Endothelial cell of umbilical vein (primary cell): ENCODE data around the gene SH3PXD2A. TPM values are rescaled to one million over a fixed set of nuclear protein-coding genes. Genes with fewer than 3 reads are reported as not detected.

Source experiments
- BruUV-seq: library from RNA; stranded (reverse); fragments of 400-500 nt; replicated peaks from 2 replicates; lab custom pipeline; 2021; lab: Mats Ljungman, UMichigan
- CTCF ChIA-PET: fragments of 300-600, 350-600 bp; sonication (Branson Sonifier 250); formaldehyde crosslinking; loops from one replicate; lab custom pipeline; 2021; ENCODE audit warnings: antibody characterized with exemption, inconsistent platforms; lab: Charles Lee
- POLR2A ChIA-PET: fragments of 300-600, 350-600 bp; sonication (Branson Sonifier 250); formaldehyde crosslinking; loops from one replicate; lab custom pipeline; 2021; ENCODE audit warnings: antibody characterized with exemption, inconsistent platforms; lab: Charles Lee
- DNase-seq: peaks from one replicate; pipeline ENCODE4 v3.0.0-alpha.2; 2011; ENCODE audit warnings: low read depth, low spot score
- FAIRE-seq: peaks from 2 replicates; lab custom pipeline; 2011; peaks lifted over from hg19 to GRCh38; lab: Jason Lieb, UNC
- H2AFZ ChIP-seq: 2 replicates; pipeline ENCODE4 v1.6.0; 2012; ENCODE audit warnings: low read depth, low read length, control low read depth, inconsistent platforms
- H3K27ac ChIP-seq: 2 replicates; pipeline ENCODE4 v1.5.1; 2011; ENCODE audit warnings: low read depth, mild to moderate bottlenecking, control low read depth, low read length, moderate library complexity; ENCODE audit not compliant: insufficient read depth
- H3K27me3 ChIP-seq, 2 experiments: 2 replicates each; pipeline versions ENCODE4 v1.6.0 to v1.6.1; 2011; ENCODE audit warnings: low read length in 2 of 2, mixed read lengths in 1 of 2; ENCODE audit not compliant: control insufficient read depth in 2 of 2, insufficient read depth in 2 of 2
- H3K36me3 ChIP-seq, 2 experiments: 2 replicates in 1 of 2; 3 replicates in 1 of 2; pipeline ENCODE4 v1.5.1; 2011; ENCODE audit warnings: low read length in 2 of 2, mild to moderate bottlenecking in 1 of 2, moderate library complexity in 1 of 2; ENCODE audit not compliant: control insufficient read depth in 2 of 2, insufficient read depth in 2 of 2; ENCODE audit errors: extremely low read depth in 1 of 2
- H3K4me1 ChIP-seq: 3 replicates; pipeline ENCODE4 v1.5.1; 2011; ENCODE audit warnings: mild to moderate bottlenecking, low read length; ENCODE audit not compliant: control insufficient read depth, insufficient read depth; ENCODE audit errors: extremely low read depth
- H3K4me2 ChIP-seq: 2 replicates; pipeline ENCODE4 v1.6.1; 2011; ENCODE audit warnings: low read length, control low read depth, mixed read lengths; ENCODE audit not compliant: insufficient read depth
- H3K4me3 ChIP-seq, 3 experiments: fragments of 200-600 bp in 1 of 3; sonication (generic), shearing (Covaris generic) in 1 of 3; replicated peaks in 1 of 3; 2 replicates each; pipeline ENCODE4 v1.5.1; 2011 to 2016; ENCODE audit warnings: control low read depth in 3 of 3, low read length in 3 of 3, mild to moderate bottlenecking in 2 of 3, inconsistent platforms in 1 of 3, low read depth in 1 of 3, moderate library complexity in 1 of 3; ENCODE audit not compliant: insufficient read depth in 1 of 3
- H3K79me2 ChIP-seq: 2 replicates; pipeline ENCODE4 v1.6.0; 2012; ENCODE audit warnings: low read length, inconsistent platforms; ENCODE audit not compliant: control insufficient read depth, insufficient read depth
- H3K9ac ChIP-seq: replicated peaks from 2 replicates; pipeline ENCODE3; 2011; ENCODE audit warnings: low read length, control low read depth; ENCODE audit not compliant: insufficient read depth; ENCODE audit errors: extremely low read depth
- H3K9me1 ChIP-seq: replicated peaks from 3 replicates; pipeline ENCODE4 v1.6.0; 2011; ENCODE audit warnings: mild to moderate bottlenecking, low read length; ENCODE audit not compliant: control insufficient read depth, insufficient read depth; ENCODE audit errors: extremely low read depth
- H3K9me3 ChIP-seq: replicated peaks from 2 replicates; pipeline ENCODE4 v1.5.1; 2012; ENCODE audit warnings: low read length, inconsistent platforms; ENCODE audit not compliant: control insufficient read depth, insufficient read depth
- H4K20me1 ChIP-seq: replicated peaks from 2 replicates; pipeline ENCODE3; 2011; ENCODE audit warnings: mild to moderate bottlenecking, low read length; ENCODE audit not compliant: control insufficient read depth, insufficient read depth; ENCODE audit errors: extremely low read depth
- CTCF ChIP-seq, 2 donors: IDR thresholded peaks; 1 replicate in 1 of 2; 2 replicates in 1 of 2; pipeline ENCODE4 v1.5.1; 2011; ENCODE audit warnings: low read length in 2 of 2, mild to moderate bottlenecking in 2 of 2, moderate library complexity in 2 of 2, control low read depth in 1 of 2, inconsistent platforms in 1 of 2, low read depth in 1 of 2; ENCODE audit not compliant: insufficient read depth in 1 of 2; ENCODE audit errors: extremely low read depth in 1 of 2
- EZH2 ChIP-seq: IDR thresholded peaks from 2 replicates; pipeline ENCODE4 v1.6.1; 2012; ENCODE audit warnings: borderline replicate concordance, low read depth, mild to moderate bottlenecking, moderate library complexity, low read length, inconsistent platforms; ENCODE audit not compliant: severe bottlenecking
- FOS ChIP-seq: IDR thresholded peaks from 2 replicates; pipeline ENCODE4 v1.6.1; 2011; ENCODE audit warnings: mild to moderate bottlenecking, low read length, moderate library complexity, borderline replicate concordance; ENCODE audit not compliant: insufficient read depth
- GATA2 ChIP-seq: IDR thresholded peaks from 2 replicates; pipeline ENCODE4 v1.7.0; 2011; ENCODE audit warnings: low read depth, mild to moderate bottlenecking, moderate library complexity, mixed read lengths, low read length; ENCODE audit not compliant: insufficient read length, insufficient read depth
- JUN ChIP-seq: IDR thresholded peaks from 2 replicates; pipeline ENCODE4 v1.6.1; 2011; ENCODE audit warnings: borderline replicate concordance, low read depth; ENCODE audit not compliant: insufficient read length, insufficient read depth
- MYC ChIP-seq: IDR thresholded peaks from one replicate; pipeline ENCODE4 v1.6.1; 2011; ENCODE audit warnings: mild to moderate bottlenecking, low read depth, low read length
- POLR2A ChIP-seq: IDR thresholded peaks from 2 replicates; pipeline ENCODE4 v1.6.1; 2012; ENCODE audit warnings: low read depth, mild to moderate bottlenecking, control low read depth, low read length
- POLR2AphosphoS5 ChIP-seq: IDR thresholded peaks from 2 replicates; pipeline ENCODE4 v1.6.1; 2012; ENCODE audit warnings: low read depth, mild to moderate bottlenecking, control low read depth, low read length, moderate library complexity; ENCODE audit not compliant: insufficient read depth
- dilution Hi-C: fragments of 300-500 bp; cut with MboI; formaldehyde crosslinking; loops from one replicate; pipeline ENCODE4 v1.15.0; 2019; ENCODE audit warnings: low sequenced_read_pairs; ENCODE audit not compliant: extremely low pct_ligation_motif_present
- intact Hi-C: fragments of 100-400 bp; cut with micrococcal nuclease; formaldehyde crosslinking; loops from one replicate; pipeline ENCODE4 v1.10.0; 2022
- polyA plus RNA-seq, 4 experiments: library from polyadenylated mRNA; depleted of rRNA in 3 of 4; stranded (reverse) in 3 of 4; unstranded in 1 of 4; fragments of >200 nt; gene quantifications; 2 replicates each; pipeline versions ENCODE4 v1.2.1 to v1.2.3, GENCODE V29; 2011 to 2012; ENCODE audit warnings: missing spikeins in 1 of 4
- total RNA-seq: library from RNA; stranded (reverse); gene quantifications from 2 replicates; pipeline ENCODE4 v1.2.3, GENCODE V29; 2021
- TF ChIP-seq, protein P1 (sequence below): IDR thresholded peaks from 2 replicates; pipeline ENCODE4 v1.6.1; 2011; ENCODE audit not compliant: insufficient read depth, insufficient read length

SH3PXD2A gene
- total and polyA plus RNA-seq, 2 donors (not counting 3 experiments of a cell fraction or from before 2014, with no cell fraction given): 1.4 to 5.1 TPM

GRCh38 chr10:103812432-103812831, 42.9 kb downstream of the SH3PXD2A start:
- CTCF ChIA-PET: interaction anchor here (0.6 to 5.2 kb wide), 11 partner anchors 9 to 248 kb away, joined by 3 to 39 read pairs (median 4); partner anchors contain the start of gene SH3PXD2A
- dilution Hi-C loops: no loop called here
- DNase-seq (peak; percentile 92), FAIRE-seq (peak; percentile 94)
- peaks cover 2% of the 10 kb centered on the region for H3K79me2 ChIP-seq
- H3K36me3 ChIP-seq: no peaks in the 10 kb centered on the region
- H3K4me3 ChIP-seq: no peak overlapping the region
- H3K4me1 ChIP-seq: peaks cover 30% of the 10 kb centered on the region
- H3K27ac ChIP-seq: peak overlapping the region; percentile 75
- H4K20me1 ChIP-seq: no peaks in the 10 kb centered on the region
- no peak overlapping the region for H3K9ac ChIP-seq
- no peak overlapping the region for H2AFZ ChIP-seq
- intact Hi-C loops: loop anchor here (1.0 to 2.0 kb wide), 3 partner anchors 32 to 99 kb away; partner anchors contain the start of gene SH3PXD2A
- no peaks in the 10 kb centered on the region for H3K9me1 ChIP-seq
- POLR2A ChIA-PET: interaction anchor here (1.1 kb wide), 1 partner anchor 48 kb away, joined by 5 read pairs; no protein-coding TSS in a partner anchor
- H3K9me3 ChIP-seq: no peaks in the 10 kb centered on the region
- BruUV-seq: no TSS peak
- TF ChIP-seq POLR2A (peak; percentile 62), EZH2 (no peak), GATA2 (peak; percentile 74), MYC (peak; percentile 14), POLR2AphosphoS5 (peak; percentile 95), CTCF (IDR thresholded peaks at IDR 0.05; ENCODE audit: extremely low read depth in 1 of 2, insufficient read depth in 1 of 2, low read depth in 1 of 2, low read length in 2 of 2) (no peak), FOS (peak; percentile 88), JUN (peak; percentile 60)
- TF ChIP-seq, protein P1, sequence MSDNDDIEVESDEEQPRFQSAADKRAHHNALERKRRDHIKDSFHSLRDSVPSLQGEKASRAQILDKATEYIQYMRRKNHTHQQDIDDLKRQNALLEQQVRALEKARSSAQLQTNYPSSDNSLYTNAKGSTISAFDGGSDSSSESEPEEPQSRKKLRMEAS: no peak
- peak overlapping the region; percentile 47 for H3K4me2 ChIP-seq
- no peaks in the 10 kb centered on the region for H3K27me3 ChIP-seq
